ENCODE results near the gene UNC13C.

- TF ChIP-seq CTCF (IDR thresholded peaks at IDR 0.05; ENCODE audit: insufficient read depth, low read length) (no peak), SPI1 (IDR thresholded peaks at IDR 0.05; ENCODE audit: borderline replicate concordance, low read depth) (no peak), POLR2AphosphoS5 (IDR thresholded peaks at IDR 0.05; ENCODE audit: low read depth) (no peak), GABPA (IDR thresholded peaks at IDR 0.05; ENCODE audit: low read depth) (no peak), REST (IDR thresholded peaks at IDR 0.05; ENCODE audit: insufficient replicate concordance, low read depth) (no peak)
Observed at GRCh38 chr15:54567408-54568035, 589.3 kb downstream of the UNC13C start.
